GM20431 (cell line): ENCODE measurements around the gene YJU2.
"Not testable (repeated sequence)": the region's sequence is repeated elsewhere in the genome, so short reads cannot be mapped to it uniquely, and the experiment has no call there.

Experiments used
- in situ Hi-C: fragments of 300-500 bp; cut with MseI, MboI; formaldehyde crosslinking; loops from one replicate; pipeline ENCODE4 v1.15.0; 2020; ENCODE audit warnings: low sequenced_read_pairs; ENCODE audit not compliant: unreplicated experiment

The YJU2 gene

GRCh38 chr19:4246767-4247593 is at the start of gene YJU2:
Gene YJU2, plus strand, starts transcription at chr19:4247080. Its CDS starts 67 bp downstream, at chr19:4247147.
- in situ Hi-C loops, result no loop called here

- in situ Hi-C loops, result no loop called here
Observed at GRCh38 chr19:4197228-4197624, 49.7 kb upstream of the YJU2 start.

DNA sequence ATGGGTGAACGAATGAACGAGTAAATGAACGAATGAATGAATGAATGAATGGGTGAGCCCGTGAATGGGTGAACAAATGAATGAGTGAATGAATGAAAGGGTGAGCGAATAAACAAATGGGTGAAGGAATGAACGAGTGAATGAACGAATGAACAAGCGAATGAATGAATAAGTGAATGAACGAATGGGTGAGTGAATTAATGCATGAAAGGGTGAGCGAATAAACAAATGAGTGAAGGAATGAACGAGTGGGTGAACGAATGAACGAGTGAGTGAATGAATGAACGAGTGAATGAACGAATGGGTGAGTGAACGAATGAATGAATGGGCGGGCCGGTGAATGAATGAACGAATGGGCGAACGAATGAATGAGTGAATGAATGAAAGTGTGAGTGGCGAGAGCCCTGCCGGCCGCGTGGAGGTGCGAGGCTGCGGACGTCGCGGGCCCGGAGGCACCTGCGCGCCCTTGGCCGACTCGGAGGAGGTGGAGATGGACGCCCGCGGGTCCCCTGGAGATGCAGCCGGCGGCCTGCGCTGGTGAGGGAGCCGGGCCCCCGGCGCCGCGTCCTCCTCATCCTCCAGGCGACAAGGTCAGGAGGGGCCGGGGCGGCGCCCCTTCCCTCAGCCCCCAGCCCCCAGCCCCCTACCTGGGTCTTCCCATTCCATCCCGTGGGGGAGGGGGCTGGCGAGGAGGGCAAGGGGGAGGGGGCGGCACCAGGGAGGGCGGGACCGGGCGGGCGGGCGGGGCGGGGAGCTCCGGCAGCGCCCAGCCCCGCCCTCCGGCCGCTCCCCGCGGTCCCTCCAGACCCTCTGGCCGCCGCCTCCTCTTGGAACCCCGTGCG is 49.0 kb upstream of the YJU2 start:
- in situ Hi-C loops, result no loop called here

GRCh38 chr19:4198467-4199126 is 48.3 kb upstream of the YJU2 start:
- in situ Hi-C loops, result no loop called here

- in situ Hi-C loops, result no loop called here
Observed at GRCh38 chr19:4199699-4200293, 47.1 kb upstream of the YJU2 start.

DNA sequence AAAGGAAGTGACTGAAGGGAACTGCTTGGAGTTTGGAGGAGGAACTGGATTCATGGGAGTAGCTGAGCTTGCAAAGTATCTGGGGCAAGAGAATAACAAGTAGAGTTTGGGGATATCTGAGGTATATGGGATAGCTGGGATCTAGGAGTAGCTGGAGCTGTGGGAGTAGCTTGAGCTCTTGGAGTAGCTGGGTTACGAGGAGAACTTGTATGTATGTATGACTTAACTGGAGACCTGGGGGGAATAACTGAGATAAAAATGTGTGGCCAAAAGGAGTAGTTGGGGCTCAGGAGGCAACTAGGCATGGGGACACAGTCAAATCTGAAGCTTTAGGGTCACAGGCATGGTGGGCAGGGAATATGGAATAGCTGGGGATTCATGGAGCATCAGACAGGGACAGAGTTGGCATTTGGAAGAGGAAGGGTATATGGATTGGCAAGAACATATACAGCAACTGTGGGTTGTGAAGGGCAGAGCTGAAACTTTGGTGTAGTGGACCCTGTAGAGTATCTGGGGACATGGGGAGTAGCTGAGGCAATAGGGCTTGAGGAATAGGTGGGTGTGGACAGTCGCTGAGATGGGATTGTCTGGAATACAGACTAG is 45.8 kb upstream of the YJU2 start:
- in situ Hi-C loops, result no loop called here

DNA sequence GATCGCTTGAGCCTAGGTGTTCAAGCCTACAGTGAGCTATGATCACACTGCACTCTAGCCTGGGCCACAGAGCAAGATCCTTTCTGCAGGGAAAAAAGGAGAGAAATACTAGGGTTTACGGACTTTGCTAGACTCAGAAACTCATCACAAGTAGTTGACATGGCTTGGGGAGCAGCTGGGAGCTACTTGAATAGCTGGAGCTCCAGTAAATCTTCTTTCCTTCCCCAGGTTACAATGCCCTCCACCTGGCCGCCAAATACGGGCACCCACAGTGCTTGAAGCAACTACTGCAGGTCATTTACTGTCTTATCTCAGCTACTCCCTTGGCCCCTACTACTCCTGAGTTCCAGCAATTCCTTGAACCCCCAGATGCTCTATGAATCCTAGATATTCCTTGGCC is 45.1 kb upstream of the YJU2 start:
- in situ Hi-C loops, result no loop called here

- in situ Hi-C loops, result no loop called here
Observed at GRCh38 chr19:4206818-4207484, 39.9 kb upstream of the YJU2 start.

DNA sequence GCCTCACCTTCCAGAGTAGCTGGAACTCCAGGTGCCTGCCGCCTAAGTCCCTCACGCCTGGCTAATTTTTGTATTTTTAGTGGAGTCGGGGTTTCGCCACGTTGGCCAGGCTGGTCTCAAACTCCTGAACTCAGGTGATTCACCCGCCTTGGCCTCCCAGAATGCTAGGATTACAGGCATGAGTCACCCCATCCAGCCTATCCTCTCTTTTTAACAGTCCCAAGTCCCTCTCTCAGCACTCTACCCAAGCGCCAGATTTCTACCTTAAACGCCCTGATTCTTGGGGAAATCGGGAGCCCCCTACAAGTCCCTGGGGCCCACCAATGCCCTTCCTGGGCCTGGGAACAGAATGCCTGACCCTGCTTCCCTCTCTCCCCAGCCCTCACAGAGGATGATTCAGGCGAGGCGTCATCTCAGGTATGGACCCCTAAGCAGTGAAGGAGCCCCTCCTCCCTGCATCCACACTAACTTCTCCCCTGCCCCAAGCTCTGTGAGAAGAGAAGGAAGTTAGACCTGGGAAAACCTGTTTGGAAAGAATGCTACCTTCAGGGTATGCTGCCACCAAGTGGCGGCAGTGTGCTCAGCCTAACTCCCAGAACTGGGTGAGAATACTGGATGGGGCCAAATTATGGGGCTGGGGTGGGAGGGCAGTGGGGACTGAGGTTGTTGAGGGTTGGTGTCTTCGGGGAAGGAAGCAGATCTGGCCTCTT is 38.3 kb upstream of the YJU2 start:
- in situ Hi-C loops, result no loop called here

DNA sequence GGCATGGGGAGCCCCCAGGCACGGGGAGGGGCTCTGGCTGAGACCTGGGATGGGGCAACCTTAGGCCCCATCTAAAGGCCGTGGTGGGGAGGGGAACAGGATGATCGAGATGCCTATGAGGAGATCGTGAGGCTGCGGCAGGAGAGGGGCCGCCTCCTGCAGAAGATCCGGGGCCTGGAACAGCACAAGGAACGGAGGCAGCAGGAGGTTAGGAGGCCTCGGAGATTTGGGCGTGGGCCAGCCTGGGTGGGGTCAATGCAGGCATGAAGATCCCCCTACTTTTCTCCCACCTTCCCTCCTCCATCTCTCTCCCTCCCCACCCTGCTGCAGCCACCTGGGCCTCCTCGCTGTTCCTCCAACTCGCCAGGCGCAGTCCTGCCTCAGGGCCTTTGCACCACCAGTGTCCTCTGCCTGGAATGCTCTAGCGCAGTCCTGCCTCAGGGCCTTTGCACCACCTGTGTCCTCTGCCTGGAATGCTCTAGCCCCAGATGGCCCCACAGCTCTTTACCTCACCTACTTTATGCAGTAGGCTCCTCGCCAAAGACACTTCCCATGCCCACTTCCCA is 36.6 kb upstream of the YJU2 start:
- in situ Hi-C loops, result no loop called here

GRCh38 chr19:4213116-4213515 is 33.8 kb upstream of the YJU2 start:
- in situ Hi-C loops, result no loop called here

GRCh38 chr19:4215807-4216206 is 31.1 kb upstream of the YJU2 start:
- in situ Hi-C loops, result no loop called here

- in situ Hi-C loops, result no loop called here
Observed at GRCh38 chr19:4216846-4217245, 30.0 kb upstream of the YJU2 start.

DNA sequence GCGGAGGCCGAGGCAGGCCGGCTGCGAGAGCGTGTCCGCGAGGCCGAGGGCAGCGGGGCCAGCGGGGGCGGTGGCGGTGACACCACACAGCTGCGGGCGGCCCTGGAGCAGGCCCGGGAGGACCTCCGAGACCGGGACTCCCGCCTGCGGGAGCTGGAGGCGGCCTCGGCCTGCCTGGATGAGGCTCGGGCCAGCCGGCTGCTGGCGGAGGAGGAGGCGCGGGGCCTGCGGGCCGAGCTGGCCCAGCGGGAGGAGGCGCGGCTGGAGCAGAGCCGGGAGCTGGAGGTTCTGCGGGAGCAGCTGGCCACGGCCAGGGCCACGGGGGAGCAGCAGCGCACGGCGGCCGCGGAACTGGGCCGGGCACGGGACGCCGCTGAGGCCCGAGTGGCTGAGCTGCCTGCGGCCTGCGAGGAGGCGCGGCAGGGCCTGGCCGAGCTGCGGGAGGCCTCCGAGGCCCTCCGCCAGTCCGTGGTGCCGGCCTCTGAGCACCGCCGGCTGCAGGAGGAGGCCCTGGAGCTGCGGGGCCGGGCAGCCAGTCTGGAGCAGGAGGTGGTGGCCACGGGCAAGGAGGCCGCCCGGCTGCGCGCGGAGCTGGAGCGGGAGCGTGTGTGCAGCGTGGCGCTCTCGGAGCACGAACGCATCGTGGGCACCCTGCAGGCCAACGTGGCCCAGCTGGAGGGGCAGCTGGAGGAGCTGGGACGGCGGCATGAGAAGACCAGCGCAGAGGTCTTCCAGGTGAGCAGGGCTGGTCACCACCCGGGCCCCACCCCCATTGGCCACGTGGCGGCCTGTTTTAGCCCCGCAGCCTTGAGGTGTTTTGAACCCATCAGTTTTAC is 29.2 kb upstream of the YJU2 start:
- in situ Hi-C loops, result no loop called here

GRCh38 chr19:4218523-4218922 is 28.4 kb upstream of the YJU2 start:
- in situ Hi-C loops, result not testable (repeated sequence)

- in situ Hi-C loops, result no loop called here
Observed at GRCh38 chr19:4220188-4220587, 26.7 kb upstream of the YJU2 start.

- in situ Hi-C loops, result no loop called here
Observed at GRCh38 chr19:4224470-4224869, 22.4 kb upstream of the YJU2 start.

- in situ Hi-C loops, result no loop called here
Observed at GRCh38 chr19:4225885-4226284, 21.0 kb upstream of the YJU2 start.
